Ovary (tissue), 3 donors: Measurements from ENCODE around the gene CADPS.

ENCODE experiments used
- EP300 ChIP-seq: sonication (generic); formaldehyde crosslinking; IDR thresholded peaks from one replicate; pipeline ENCODE4 v1.6.1; 2017; ENCODE audit warnings: antibody characterized with exemption
- POLR2A ChIP-seq: fragments of 450-650 bp; IDR thresholded peaks from one replicate; pipeline ENCODE4 v1.6.1; 2017; ENCODE audit warnings: antibody characterized with exemption, mild to moderate bottlenecking, moderate library complexity
- TF ChIP-seq, protein P1 (sequence below), 3 donors: fragments of 450-650 bp in 2 of 3; fragments of 200-600 bp in 1 of 3; IDR thresholded peaks; one replicate each; pipeline versions ENCODE4 v1.5.1 to v1.8.0; 2016 to 2022; ENCODE audit warnings: antibody characterized with exemption in 3 of 3, mild to moderate bottlenecking in 1 of 3
- donor health status: DM: no; HTN: no; CAD: no.

DNA sequence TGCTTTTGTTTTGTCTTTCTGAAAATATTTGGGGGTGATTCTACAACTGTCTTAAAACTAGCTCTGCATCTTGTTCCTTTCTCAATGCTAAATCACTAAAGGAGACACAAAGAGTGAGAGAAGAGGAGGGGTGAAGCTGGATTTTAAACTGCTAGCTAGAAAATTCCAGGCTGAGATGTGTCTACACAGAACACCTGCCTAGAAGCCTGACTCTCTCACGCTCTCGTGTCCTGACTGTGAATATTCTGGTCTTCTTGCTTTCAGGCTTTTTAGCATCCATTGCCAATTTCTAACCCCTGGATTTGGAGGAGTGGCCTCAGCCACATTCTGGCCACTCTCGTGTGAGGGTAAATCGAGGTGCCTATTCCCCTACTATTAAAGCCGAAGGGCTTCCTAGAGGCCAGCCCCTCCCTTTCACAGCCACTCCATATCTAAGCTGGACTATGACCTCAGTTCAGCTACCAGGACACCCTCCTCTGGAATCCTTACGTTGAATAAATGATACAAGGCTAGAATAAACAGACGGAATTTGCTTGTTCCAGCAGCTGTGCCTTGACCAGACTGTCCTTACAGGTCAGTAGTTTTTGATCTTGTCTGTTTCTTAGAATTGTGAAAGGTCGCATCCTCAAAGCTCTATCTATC is 353.6 kb downstream of the CADPS start:
- TF ChIP-seq, protein P1, sequence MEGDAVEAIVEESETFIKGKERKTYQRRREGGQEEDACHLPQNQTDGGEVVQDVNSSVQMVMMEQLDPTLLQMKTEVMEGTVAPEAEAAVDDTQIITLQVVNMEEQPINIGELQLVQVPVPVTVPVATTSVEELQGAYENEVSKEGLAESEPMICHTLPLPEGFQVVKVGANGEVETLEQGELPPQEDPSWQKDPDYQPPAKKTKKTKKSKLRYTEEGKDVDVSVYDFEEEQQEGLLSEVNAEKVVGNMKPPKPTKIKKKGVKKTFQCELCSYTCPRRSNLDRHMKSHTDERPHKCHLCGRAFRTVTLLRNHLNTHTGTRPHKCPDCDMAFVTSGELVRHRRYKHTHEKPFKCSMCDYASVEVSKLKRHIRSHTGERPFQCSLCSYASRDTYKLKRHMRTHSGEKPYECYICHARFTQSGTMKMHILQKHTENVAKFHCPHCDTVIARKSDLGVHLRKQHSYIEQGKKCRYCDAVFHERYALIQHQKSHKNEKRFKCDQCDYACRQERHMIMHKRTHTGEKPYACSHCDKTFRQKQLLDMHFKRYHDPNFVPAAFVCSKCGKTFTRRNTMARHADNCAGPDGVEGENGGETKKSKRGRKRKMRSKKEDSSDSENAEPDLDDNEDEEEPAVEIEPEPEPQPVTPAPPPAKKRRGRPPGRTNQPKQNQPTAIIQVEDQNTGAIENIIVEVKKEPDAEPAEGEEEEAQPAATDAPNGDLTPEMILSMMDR (IDR thresholded peaks at IDR 0.05), result no peak
- TF ChIP-seq POLR2A, result no peak
- TF ChIP-seq EP300, result no peak
